CD14-positive monocyte (primary cell): ENCODE data around the gene INTS3. TPM values are rescaled to one million over a fixed set of nuclear protein-coding genes. Genes with fewer than 3 reads are reported as not detected.

Source experiments
- DNase-seq, 3 donors: peaks; one replicate each; pipeline ENCODE4 v3.0.0-alpha.2; 2011 to 2022
- H2AFZ ChIP-seq: 2 replicates; pipeline ENCODE4 v1.6.0; 2012; ENCODE audit warnings: mild to moderate bottlenecking, low read depth, low read length, inconsistent platforms; ENCODE audit not compliant: insufficient read depth, poor library complexity, severe bottlenecking
- H3K27ac ChIP-seq, 2 donors: 1 replicate in 1 of 2; 2 replicates in 1 of 2; pipeline ENCODE4 v1.5.1; 2012 to 2013; ENCODE audit warnings: low read length in 2 of 2, control low read depth in 1 of 2, inconsistent platforms in 1 of 2, low read depth in 1 of 2, mild to moderate bottlenecking in 1 of 2
- H3K27me3 ChIP-seq, 2 donors: one replicate each; pipeline versions ENCODE4 v1.6.0 to v1.6.1; 2011 to 2013; ENCODE audit warnings: low read length in 2 of 2; ENCODE audit not compliant: control insufficient read depth in 2 of 2, insufficient read depth in 2 of 2
- H3K36me3 ChIP-seq, 2 donors: replicated peaks in 1 of 2; 1 replicate in 1 of 2; 2 replicates in 1 of 2; pipeline versions ENCODE4 v1.5.1 to v1.6.1; 2012 to 2013; ENCODE audit warnings: low read length in 2 of 2, control low read depth in 1 of 2, inconsistent platforms in 1 of 2, mild to moderate bottlenecking in 1 of 2; ENCODE audit not compliant: insufficient read depth in 2 of 2, control insufficient read depth in 1 of 2
- H3K4me1 ChIP-seq, 2 donors: 1 replicate in 1 of 2; 2 replicates in 1 of 2; pipeline versions ENCODE4 v1.5.1 to v1.6.1; 2012 to 2013; ENCODE audit warnings: low read length in 2 of 2, control low read depth in 1 of 2, inconsistent platforms in 1 of 2, mild to moderate bottlenecking in 1 of 2, moderate library complexity in 1 of 2; ENCODE audit not compliant: insufficient read depth in 2 of 2, control insufficient read depth in 1 of 2
- H3K4me2 ChIP-seq: replicated peaks from 2 replicates; pipeline ENCODE3; 2012; ENCODE audit warnings: low read length, moderate library complexity, mild to moderate bottlenecking; ENCODE audit not compliant: poor library complexity, severe bottlenecking; ENCODE audit errors: extremely low read depth
- H3K4me3 ChIP-seq, 3 experiments: fragments of 200-600 bp in 1 of 3; sonication (generic) in 1 of 3; replicated peaks in 1 of 3; 1 replicate in 2 of 3; 2 replicates in 1 of 3; pipeline ENCODE4 v1.5.1; 2011 to 2013; ENCODE audit warnings: low read length in 3 of 3, mild to moderate bottlenecking in 3 of 3, control low read depth in 2 of 3, low read depth in 2 of 3, inconsistent platforms in 1 of 3, moderate library complexity in 1 of 3
- H3K79me2 ChIP-seq: 2 replicates; pipeline ENCODE4 v1.6.0; 2012; ENCODE audit warnings: mild to moderate bottlenecking, control low read depth, inconsistent platforms, low read length, moderate library complexity; ENCODE audit not compliant: insufficient read depth
- H3K9ac ChIP-seq: 2 replicates; pipeline ENCODE4 v1.6.0; 2017; ENCODE audit warnings: low read length, mild to moderate bottlenecking; ENCODE audit not compliant: insufficient read depth, poor library complexity, severe bottlenecking
- H3K9me3 ChIP-seq, 2 donors: replicated peaks in 1 of 2; 1 replicate in 1 of 2; 2 replicates in 1 of 2; pipeline versions ENCODE4 v1.5.1 to v1.6.1; 2012 to 2013; ENCODE audit warnings: low read length in 2 of 2, control low read depth in 1 of 2; ENCODE audit not compliant: control insufficient read depth in 1 of 2, insufficient read depth in 1 of 2
- H4K20me1 ChIP-seq: 2 replicates; pipeline ENCODE4 v1.6.0; 2012; ENCODE audit warnings: mild to moderate bottlenecking, low read length, control low read depth, moderate library complexity; ENCODE audit not compliant: insufficient read depth
- H3K27ac Mint-ChIP-seq, 7 donors: one replicate each; pipeline ENCODE4 v1.8.0; 2020; ENCODE audit warnings: mild to moderate bottlenecking in 7 of 7, mixed read lengths in 7 of 7, moderate library complexity in 6 of 7, inconsistent platforms in 2 of 7
- H3K27me3 Mint-ChIP-seq, 3 donors: one replicate each; pipeline ENCODE4 v1.8.0; 2021 to 2022; ENCODE audit warnings: low read depth in 3 of 3, mild to moderate bottlenecking in 3 of 3, mixed read lengths in 3 of 3, moderate library complexity in 3 of 3, inconsistent platforms in 1 of 3
- H3K36me3 Mint-ChIP-seq, 2 donors: one replicate each; pipeline ENCODE4 v1.8.0; 2020; ENCODE audit warnings: mixed read lengths in 2 of 2, inconsistent platforms in 1 of 2, mild to moderate bottlenecking in 1 of 2
- H3K4me1 Mint-ChIP-seq: one replicate; pipeline ENCODE4 v1.8.0; 2020; ENCODE audit warnings: mild to moderate bottlenecking, mixed read lengths
- H3K4me3 Mint-ChIP-seq, 2 donors: one replicate each; pipeline ENCODE4 v1.8.0; 2020; ENCODE audit warnings: mild to moderate bottlenecking in 2 of 2, mixed read lengths in 2 of 2, moderate library complexity in 1 of 2
- H3K9me3 Mint-ChIP-seq, 7 donors: one replicate each; pipeline ENCODE4 v1.8.0; 2020 to 2022; ENCODE audit warnings: mixed read lengths in 7 of 7, mild to moderate bottlenecking in 6 of 7, moderate library complexity in 6 of 7, inconsistent platforms in 2 of 7
- CTCF ChIP-seq: fragments of 200-600 bp; IDR thresholded peaks from one replicate; pipeline ENCODE4 v1.8.0; 2022; ENCODE audit warnings: antibody characterized with exemption, mild to moderate bottlenecking
- WGBS: methylation state at CpG from one replicate; pipeline ENCODE4 v1.1.5; 2013; ENCODE audit warnings: missing lambda C conversion rate; ENCODE audit not compliant: insufficient coverage; 5-methylcytosine and 5-hydroxymethylcytosine counted together
- intact Hi-C, 2 donors: fragments of 100-400 bp; cut with micrococcal nuclease; formaldehyde crosslinking; loops; one replicate each; pipeline versions ENCODE4 v1.15.0 to v1.15.1; 2023
- polyA plus RNA-seq, 3 donors: library from polyadenylated mRNA; depleted of rRNA in 1 of 3; unstranded in 2 of 3; stranded (reverse) in 1 of 3; fragments of 300-500 nt in 2 of 3; fragments of >200 nt in 1 of 3; fragmentation: Illumina TruSeq in 2 of 3; gene quantifications; 1 replicate in 2 of 3; 2 replicates in 1 of 3; pipeline ENCODE4 v1.2.3, GENCODE V29; 2012 to 2021

INTS3 gene
- polyA plus RNA-seq, 3 donors: 9.2 to 76.9 (median 15.9) TPM

- Histone ChIP-seq H3K4me2 (peak overlapping the region; percentile 95), H3K36me3 (no peaks in the 10 kb centered on the region), H3K9ac (no peak overlapping the region), H3K4me3 (peak overlapping the region in 1 of 3 experiments; percentile 78), H3K4me1 (peaks cover 18 to 27% of the 10 kb centered on the region in 2 donors), H3K27me3 (peaks cover 19 to 45% of the 10 kb centered on the region in 2 donors), H3K27ac (no peak overlapping the region), H4K20me1 (no peaks in the 10 kb centered on the region), H2AFZ (no peak overlapping the region), H3K79me2 (no peaks in the 10 kb centered on the region), H3K9me3 (peaks cover 0 to 4% of the 10 kb centered on the region in 2 donors)
- H3K4me1 Mint-ChIP-seq: peaks cover 29% of the 10 kb centered on the region
- 21% methylated on average over 3 of the region's 10 CpGs for WGBS
- intact Hi-C loops: no loop called here
- peaks cover 0 to 17% (median 12%) of the 10 kb centered on the region in 7 donors for H3K9me3 Mint-ChIP-seq
- peak overlapping the region; percentile 84 to 96 for H3K4me3 Mint-ChIP-seq
- H3K27ac Mint-ChIP-seq: no peak overlapping the region
- H3K27me3 Mint-ChIP-seq: peaks cover 46 to 48% (median 47%) of the 10 kb centered on the region in 3 donors
- no peak for TF ChIP-seq CTCF
- H3K36me3 Mint-ChIP-seq: peaks cover 11 to 14% of the 10 kb centered on the region in 2 donors
- DNase-seq: no peak
These were observed 47.8 kb upstream of the INTS3 start for GRCh38 chr1:153680120-153680403.

- H3K27me3 ChIP-seq: peaks cover 19 to 44% of the 10 kb centered on the region in 2 donors
- Mint-ChIP-seq H3K36me3 (peaks cover 10 to 14% of the 10 kb centered on the region in 2 donors), H3K9me3 (peaks cover 0 to 17% (median 11%) of the 10 kb centered on the region in 7 donors), H3K4me3 (no peak overlapping the region), H3K4me1 (peaks cover 26% of the 10 kb centered on the region), H3K27me3 (peaks cover 42 to 53% (median 45%) of the 10 kb centered on the region in 3 donors), H3K27ac (no peak overlapping the region)
- peaks cover 17 to 23% of the 10 kb centered on the region in 2 donors for H3K4me1 ChIP-seq
- no peak overlapping the region for H3K9ac ChIP-seq
- intact Hi-C loops: no loop called here
- 93% methylated on average over 5 of the region's 7 CpGs for WGBS
- no peaks in the 10 kb centered on the region for H3K79me2 ChIP-seq
- H3K4me2 ChIP-seq: no peak overlapping the region
- no peak for DNase-seq
- H3K36me3 ChIP-seq: no peaks in the 10 kb centered on the region
- no peak overlapping the region for H3K4me3 ChIP-seq
- H3K9me3 ChIP-seq: peaks cover 0 to 4% of the 10 kb centered on the region in 2 donors
- no peak overlapping the region for H3K27ac ChIP-seq
- TF ChIP-seq CTCF: no peak
- H2AFZ ChIP-seq: no peak overlapping the region
- no peaks in the 10 kb centered on the region for H4K20me1 ChIP-seq
These were observed 45.1 kb upstream of the INTS3 start for GRCh38 chr1:153682730-153683129.
